Activated CD8-positive, alpha-beta memory T cell treated with anti-CD3 and anti-CD28 coated beads, Interleukin-2, amount 50 U/mL, for 1 hour (primary cell): ENCODE measurements around the gene TTYH3.

ENCODE experiments used
- DNase-seq: peaks from one replicate; pipeline ENCODE4 v3.0.0-alpha.2; 2020; ENCODE audit errors: extremely low read depth

TTYH3 gene

DNA sequence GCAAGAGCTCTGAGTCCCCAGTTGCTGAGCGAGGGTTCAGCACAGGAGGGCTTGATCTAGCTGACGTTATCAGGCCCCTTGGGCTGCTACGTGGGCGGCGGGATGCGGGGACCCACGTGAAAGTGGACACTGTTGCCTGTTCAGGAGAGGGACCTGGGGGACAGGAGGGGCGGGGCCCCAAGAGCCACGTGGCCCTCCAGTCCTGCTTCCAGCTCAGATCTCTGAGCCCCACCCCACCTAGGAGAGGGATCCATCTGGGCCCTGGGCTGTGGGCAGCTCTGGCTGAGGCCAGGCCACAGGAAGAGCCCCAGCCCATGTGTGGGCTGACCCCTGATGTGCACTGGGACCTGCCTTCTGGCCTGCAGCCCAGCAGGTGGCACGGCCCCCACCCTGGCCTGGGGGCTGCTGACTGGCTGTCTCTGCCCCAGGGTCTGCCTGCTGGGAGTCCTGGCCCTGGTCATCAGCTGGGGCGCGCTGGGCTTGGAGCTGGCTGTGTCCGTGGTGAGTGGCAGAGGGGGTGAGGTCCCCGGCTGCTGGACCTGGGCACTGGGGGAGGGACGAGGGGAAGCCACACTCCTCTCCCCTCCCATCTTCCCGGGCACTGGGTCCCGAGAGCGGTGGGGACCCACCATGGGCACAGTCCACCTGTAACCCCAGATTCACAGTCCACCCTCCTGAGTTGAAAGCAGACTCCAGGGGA lies 17.5 kb downstream of the TTYH3 start:
- DNase-seq = no peak

DNA sequence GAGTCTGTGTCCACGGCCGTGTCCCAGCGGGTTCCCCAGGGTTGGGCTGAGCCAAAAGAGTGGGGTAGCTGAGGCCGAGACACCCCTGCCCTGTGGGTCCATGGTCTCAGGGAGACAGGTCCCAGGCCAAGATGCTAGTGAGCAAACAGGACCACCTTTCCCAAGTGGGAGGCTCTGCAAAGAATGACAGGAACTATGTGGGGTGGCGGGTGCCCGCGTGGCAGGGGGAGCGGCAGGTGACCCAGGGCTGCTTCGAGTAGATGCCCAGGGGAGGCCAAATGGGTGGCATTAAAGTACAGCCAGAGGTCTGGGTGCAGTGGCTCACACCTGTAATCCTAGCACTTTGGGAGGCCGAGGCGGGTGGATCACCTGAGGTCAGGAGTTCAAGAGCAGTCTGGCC lies 18.2 kb downstream of the TTYH3 start:
- no peak for DNase-seq

GRCh38 chr7:2650451-2650850 lies 18.7 kb downstream of the TTYH3 start:
- DNase-seq = no peak

- DNase-seq = no peak
Observed at GRCh38 chr7:2651336-2651735, 19.6 kb downstream of the TTYH3 start.

GRCh38 chr7:2651847-2652735 lies 20.3 kb downstream of the TTYH3 start:
- no peak for DNase-seq

DNA sequence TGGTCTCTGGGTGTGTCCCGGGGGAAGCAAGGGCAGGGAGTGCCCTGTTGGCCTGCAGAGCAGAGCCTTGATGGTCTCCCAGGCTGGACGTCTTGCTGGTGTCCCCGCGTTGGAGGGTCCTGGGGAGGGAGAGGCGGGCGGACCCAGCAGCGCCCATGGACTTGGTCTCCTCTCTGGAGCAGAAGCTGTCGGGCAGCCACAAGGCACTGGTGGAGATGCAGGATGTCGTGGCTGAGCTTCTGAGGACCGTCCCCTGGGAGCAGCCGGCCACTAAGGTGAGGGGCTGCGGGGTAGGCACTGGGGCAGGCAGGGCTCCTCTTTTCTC lies 20.9 kb downstream of the TTYH3 start:
- no peak for DNase-seq

DNA sequence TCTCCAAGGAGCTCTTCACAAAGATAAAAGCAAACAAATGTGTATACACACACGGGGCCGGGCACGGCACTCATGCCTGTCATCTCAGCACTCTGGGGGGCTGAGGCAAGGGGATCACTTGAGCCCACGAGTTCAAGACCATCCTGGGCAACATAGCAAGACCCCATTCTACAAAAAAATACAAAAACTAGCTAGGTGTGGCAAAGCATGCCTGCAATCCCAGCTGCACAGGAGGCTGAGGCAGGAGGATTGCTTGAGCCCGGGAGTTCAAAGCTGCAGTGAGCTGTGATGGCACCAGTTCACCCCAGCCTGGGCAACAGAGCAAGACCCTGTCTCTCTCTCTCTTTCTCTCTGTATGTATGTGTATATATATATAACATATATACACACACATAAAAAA lies 22.3 kb downstream of the TTYH3 start:
- no peak for DNase-seq

- no peak for DNase-seq
Observed at GRCh38 chr7:2655870-2656614, 24.3 kb downstream of the TTYH3 start.

DNA sequence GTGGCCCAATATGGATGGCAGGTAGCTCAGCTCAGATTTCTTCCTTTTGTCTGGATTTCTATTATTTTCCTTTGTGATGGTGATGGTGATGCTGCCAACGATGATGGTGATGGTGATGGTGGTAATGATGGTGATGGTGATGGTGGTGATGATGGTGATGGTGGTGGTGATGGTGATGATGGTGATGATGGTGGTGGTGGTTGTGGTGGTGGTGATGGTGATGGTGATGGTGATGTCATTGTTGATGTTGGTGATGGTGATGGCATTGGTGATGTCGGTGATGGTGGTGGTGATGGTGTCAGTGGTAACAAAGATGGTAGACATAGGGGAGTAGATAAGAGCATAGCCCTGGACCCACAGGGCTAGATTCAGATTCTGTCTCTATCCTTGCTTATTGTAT lies 25.4 kb downstream of the TTYH3 start:
- no peak for DNase-seq

DNA sequence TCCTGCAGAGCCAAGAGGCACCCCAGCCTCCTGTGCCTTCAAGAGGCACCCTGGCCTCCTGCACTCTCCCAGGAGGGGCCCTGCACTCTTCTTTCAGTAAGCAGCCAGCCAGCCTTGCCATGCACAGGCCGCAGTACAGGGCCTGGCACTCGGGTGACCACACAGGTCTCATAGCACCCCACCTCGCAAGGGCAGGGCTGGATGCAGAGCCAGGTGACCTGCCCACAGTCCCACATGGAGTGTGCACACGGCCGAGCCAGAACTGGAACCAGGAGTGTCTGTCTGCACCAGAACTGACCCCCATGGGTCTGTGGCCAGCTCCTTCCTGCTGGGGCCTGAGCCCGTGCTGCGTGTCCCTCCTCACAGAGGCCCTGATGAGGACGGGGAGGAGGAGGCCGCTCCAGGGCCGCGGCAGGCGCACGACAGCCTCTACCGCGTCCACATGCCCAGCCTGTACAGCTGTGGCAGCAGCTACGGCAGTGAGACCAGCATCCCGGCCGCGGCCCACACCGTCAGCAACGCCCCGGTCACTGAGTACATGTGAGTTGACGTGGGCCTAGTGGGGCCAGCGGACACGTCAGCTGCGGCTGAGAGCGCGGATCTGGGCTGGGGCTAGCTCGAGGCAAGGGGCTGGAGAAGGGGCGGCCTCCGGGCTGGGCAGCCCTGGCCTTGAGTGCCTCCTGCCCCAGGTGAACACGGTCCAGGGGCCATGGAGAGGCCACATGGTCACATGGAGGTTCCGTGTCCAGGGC lies 26.3 kb downstream of the TTYH3 start:
- no peak for DNase-seq

DNA sequence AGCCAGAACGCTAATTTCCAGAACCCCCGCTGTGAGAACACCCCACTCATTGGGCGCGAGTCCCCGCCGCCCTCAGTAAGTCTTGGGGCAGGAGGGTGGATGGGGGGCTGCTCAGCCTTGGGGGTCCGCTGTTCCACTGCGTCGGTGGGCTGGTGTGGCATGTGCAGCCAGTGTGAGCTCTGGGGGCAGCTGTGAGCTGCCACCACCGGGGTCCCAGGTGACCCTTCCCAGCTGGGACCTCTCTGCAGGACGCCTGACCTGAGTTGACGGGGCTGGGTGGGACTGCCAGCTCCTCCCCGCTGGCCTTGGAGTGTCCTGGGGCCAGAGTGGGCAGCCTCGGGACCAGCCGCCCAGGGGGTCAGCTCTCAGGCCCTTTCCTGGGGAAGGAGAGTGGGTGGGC lies 27.2 kb downstream of the TTYH3 start:
- DNase-seq = no peak

GRCh38 chr7:2659556-2660358 lies 28.0 kb downstream of the TTYH3 start:
- DNase-seq = no peak

GRCh38 chr7:2660359-2661095 lies 28.7 kb downstream of the TTYH3 start:
- no peak for DNase-seq

- no peak for DNase-seq
Observed at GRCh38 chr7:2661096-2661449, 29.3 kb downstream of the TTYH3 start.

DNA sequence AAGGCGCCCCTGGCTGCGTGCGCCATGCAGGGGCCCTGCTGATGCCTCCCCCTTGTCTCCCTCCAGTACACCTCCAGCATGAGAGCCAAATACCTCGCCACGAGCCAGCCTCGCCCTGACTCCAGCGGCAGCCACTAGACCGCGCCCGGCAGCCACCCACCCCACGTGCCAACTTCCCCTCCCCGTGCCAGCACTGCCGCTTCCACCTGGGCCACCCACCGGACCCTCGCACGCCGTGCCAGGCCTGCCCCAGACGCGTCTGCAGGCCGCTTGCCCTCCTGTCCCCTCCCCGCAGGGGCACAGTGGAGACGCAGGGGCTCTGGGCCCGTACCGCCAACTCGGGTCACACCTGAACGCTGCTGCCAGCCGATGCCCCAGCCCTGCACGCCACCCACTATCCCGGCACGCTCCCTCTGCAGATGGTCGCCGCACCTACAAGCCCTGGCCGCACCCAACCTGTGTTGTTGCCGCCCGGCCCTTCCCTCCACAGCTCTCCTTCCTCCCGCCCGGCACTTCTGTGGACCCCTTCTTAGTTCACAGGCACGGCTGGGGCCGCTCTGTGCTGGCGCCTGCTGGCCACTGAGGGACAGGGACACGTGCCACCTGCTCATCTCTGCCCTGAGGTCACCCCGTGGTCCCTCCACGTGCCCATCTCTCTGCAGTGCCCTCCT lies 30.0 kb downstream of the TTYH3 start:
- DNase-seq = no peak

DNA sequence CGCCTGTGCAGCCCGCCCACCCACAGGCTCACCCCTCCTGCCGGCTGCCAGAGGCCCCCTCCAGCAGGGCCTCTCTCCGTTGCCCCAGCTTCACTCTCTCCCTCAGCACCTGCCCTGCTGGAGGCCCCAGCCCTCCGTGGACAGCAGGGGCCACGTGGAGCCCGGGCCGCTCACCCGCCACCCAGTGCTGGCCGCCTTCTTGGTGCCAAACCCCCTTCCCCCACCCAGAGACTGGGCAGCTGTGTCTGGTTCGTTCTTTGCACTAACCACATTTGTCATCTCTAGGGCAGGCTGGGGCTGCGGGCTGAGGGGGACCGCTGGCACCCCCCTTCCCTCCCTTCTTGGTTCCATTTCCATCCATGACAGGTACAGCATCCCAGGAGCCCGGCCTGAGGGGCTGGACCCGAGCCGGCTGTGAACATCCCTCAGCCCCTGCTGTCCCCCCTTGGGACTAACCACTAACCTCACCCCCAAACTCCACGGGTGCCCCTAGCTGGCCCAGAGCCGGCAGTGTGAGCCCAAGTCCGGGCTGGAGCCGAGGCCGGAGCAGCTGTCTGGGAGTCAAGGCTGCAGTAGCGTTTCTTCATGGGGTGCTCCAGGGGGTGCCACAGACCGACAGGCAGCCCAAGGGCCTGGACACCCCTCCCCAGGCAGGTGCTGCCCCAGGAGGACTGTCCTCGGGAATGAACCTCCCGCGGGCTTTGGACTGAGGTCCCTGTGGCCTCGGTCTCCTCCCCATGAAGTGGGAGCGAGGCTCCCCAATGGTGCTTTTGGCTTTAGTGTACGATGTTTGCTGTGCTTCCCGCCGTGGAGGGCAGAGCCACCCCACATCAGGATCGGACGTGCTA lies 30.7 kb downstream of the TTYH3 start:
- no peak for DNase-seq

- no peak for DNase-seq
Observed at GRCh38 chr7:2663121-2663886, 31.5 kb downstream of the TTYH3 start.

GRCh38 chr7:2663960-2664359 lies 32.2 kb downstream of the TTYH3 start:
- DNase-seq = no peak
